COR-L47 (cell line): ENCODE results near the gene BCL10.

Experiments
- DNase-seq: peaks from one replicate; lab custom pipeline; 2025; lab: John Stamatoyannopoulos, UW

Gene BCL10

GRCh38 chr1:85297855-85298629, 21.6 kb upstream of the BCL10 start:
- peak; percentile 80 for DNase-seq

DNA sequence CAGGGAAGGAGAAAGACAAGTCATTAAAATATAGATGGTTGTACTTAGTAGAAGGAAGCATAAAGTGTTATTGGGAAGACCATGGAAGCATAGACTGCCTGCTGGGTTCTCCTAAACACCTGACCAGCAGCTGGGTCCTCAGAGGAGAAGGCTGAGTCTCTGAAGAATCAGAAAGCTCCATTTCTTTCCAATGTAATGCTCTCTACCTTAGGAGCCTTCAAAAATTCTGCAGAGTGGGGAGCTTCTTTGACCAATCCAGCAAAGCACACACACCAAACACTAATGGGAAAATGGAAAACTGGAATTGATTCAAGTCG, 21.1 kb upstream of the BCL10 start:
- DNase-seq, result no peak

DNA sequence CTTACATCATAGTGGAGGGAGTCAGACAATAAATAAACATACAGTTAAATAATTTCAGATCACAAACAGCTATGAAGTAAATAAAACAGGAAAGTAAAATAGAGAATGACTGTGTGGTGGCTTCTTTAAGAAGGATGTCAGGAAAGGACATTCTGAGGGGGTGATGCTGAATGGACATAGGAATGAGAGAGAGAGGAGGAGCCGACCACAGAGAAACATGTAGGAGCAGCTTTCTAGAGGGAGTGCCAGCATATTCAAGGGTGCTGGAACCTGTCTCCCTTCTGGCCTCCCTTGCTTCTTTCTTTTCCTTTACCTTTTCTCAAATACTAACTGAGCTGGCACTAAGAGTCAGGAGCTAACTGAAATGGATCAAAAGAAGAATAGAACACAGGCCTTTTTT, 20.5 kb upstream of the BCL10 start:
- no peak for DNase-seq

DNA sequence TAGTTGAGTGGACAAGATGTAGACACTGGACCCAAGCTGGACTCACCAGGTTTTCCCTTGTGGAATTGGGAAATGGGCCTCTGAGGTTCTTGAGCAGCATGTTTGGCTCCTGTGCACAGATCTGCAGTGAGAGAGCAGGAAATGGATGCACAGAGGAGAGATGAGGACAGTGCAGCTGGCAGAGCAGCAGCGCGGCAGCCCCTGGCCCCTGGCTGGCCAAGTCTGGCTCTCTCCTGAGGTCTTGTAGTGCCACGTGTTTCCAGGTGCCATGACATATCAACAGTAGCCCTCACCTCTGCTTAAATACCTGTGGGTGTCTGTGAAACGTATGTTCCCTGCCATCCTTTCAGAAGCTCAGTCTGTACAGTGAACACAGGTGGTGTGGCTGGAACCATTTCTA, 19.2 kb upstream of the BCL10 start:
- no peak for DNase-seq

DNA sequence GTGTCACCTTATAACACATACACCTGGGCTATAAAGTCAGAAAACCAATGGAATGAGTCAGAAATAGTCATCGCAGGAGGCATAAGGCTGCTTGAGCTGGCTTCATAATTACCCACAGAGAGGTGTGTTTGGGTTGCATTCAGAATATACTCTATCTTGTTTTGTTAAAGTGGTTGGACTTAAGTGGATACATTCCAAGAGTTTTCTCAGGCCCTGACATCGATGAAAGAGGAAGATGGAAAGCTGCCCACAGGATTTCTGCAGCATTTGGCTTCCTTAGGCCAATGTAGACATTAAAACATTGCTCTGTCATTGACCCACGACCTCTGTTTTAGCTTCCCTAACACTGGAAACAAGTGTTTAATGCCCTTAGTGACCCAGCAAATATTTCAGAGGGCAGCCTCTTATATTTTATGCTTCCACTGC, 18.6 kb upstream of the BCL10 start:
- DNase-seq, result no peak

- DNase-seq, result no peak
Observed at GRCh38 chr1:85290826-85291225, 14.4 kb upstream of the BCL10 start.

- no peak for DNase-seq
Observed at GRCh38 chr1:85289848-85290335, 13.5 kb upstream of the BCL10 start.

- no peak for DNase-seq
Observed at GRCh38 chr1:85289207-85289847, 12.9 kb upstream of the BCL10 start.

- DNase-seq, result no peak
Observed at GRCh38 chr1:85284202-85284601, 7.8 kb upstream of the BCL10 start.

DNA sequence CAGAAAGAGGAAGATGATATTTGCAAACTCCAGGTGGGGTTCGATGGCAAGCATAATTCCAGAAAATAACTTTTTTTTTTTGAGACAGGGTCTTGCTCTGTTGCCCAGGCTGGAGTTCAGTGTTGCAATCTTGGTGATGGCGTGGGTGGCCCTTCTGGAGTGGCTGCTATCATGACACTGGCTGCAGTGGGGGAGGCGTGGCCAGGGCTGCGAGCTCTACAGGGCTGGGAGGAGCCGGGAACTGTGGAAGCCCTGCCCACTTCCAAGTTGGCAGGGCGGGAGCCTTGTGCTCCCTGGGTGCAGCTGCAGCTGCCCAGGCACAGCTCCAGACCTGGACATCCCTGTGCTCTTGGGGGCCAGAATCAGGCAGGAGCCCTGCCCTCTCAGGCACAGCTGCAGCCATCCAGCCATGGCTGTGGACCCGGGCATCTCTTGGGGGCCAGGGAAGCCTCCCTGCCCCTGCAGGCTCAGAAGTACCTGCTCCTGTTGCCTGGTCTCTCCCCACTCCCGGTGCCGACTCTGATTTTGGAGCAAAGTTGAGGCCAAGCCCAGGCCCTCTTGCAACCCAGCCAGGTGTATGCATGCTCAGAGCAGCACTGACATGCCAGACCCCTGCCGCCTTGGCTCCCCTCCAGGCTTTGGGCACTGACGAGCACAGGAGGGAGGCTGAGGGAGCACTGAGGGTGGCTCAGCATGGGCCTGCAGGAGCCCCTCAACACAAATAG, 7.2 kb upstream of the BCL10 start:
- no peak for DNase-seq

GRCh38 chr1:85282424-85282823, 6.0 kb upstream of the BCL10 start:
- DNase-seq, result no peak

DNA sequence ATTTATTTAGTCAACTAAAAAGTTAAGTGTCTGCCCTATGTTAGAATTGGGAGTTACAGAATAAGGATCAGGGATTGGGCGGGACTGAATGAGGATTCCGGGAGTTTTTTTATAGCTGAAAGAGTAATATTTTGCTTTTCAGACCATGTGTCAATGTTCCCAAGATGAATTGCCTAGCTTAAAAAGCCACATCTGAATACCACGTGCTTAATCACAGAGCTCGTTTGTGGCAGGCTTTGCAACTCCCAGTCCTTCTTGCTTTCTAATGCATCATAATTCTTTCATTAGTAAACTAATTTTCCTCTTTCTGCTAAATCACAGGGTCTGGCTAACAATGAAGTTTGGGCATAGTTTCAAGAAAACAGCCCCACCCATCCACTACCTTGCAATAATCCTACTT, 4.2 kb upstream of the BCL10 start:
- no peak for DNase-seq

- peak; percentile 14 for DNase-seq
Observed at GRCh38 chr1:85279458-85280080, 3.1 kb upstream of the BCL10 start.

GRCh38 chr1:85278853-85279314, 2.5 kb upstream of the BCL10 start:
- no peak for DNase-seq

DNA sequence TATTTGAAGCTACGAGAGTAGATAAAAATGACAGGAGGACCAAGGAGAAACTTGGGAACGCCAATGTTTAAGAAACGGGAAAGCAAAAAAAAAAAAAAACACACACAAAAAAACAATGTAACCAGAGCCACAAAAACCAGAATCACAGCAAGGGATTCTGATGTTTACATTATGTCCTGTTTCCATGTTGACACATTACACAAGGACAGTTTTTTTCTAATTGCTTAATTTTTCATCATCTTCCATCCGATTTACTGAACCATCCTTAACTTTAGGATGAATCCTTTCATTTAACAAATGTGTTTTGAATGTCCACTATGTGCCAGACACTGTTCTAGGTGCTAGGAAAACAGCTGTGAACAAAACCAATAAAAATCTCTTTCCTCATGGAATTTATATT, 1.4 kb upstream of the BCL10 start:
- no peak for DNase-seq

DNA sequence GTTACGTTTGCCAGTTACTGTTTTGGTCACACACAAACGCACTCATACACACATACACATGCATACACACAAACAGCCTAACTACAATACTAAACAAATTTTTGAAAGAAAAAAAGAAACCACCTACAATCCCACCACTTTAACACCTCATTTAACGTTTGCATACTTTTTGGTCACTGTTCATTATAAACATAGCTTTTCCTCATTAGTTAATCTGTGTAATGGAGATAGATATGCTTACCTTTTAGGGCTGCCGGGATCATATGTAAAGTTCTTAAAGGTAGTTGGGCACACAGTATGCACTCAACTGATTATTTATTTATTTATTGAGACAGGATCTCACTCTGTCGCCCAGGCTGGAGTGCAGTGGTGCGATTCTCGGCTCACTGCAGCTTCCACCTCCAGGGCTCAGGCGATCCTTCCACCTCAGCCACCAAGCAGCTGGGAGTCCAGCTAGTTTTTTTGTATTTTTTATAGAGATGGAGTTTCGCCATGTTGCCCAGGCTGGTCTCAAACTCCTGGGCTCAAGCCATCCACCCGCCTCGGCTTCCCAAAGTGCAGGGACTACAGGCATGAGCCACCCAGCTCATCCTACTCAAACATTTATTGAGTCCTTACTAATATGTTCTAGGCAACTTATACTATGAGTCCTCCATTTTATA, 677 bp upstream of the BCL10 start:
- no peak for DNase-seq

DNA sequence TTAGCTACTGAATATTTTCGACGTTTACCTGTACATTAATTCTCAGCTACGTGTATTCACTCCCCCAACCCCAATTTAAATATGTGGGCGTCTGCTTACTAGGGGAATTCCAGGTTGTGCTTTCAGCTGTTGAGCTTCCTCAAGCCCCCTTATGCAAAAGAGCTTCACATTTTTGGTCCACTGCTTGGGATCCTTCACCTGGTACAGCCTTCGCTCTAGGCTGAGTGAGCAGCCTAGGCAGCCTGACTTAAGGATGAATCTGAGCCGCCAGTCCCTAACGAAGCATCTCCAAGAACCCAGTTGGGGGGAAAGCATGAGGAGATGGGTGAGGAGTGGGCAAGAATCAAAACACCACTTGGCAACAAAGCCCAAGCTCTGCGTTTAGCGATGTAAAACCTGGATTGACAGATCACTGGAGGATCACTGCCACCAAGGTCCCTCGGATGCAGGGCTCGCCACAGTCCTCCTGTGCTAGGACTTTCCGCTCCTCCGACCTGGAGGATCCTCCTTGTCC, 674 bp downstream of the BCL10 start:
- no peak for DNase-seq

DNA sequence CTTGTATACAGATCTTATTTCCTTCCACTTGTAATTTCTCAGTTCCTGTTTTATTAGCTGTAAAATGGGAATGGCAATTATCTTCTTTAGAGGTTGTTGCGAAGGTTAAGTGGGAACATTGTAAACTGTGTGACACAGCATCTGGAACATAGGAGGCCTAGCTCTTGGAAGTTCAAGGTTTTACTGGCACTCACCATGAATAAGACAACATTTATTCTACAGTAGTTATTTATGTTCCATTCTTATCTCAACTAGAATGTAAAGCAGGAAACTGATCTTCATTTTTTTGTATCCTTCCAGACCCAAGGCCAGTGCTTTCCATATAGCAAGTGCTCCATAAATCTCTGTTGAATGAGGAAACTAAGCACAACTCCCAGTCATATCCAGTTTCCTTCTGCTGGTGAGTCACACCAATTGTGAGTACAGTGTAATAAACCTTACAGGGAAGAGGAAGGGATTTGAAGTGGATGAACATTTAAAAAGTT, 1.4 kb downstream of the BCL10 start:
- DNase-seq, result no peak

DNA sequence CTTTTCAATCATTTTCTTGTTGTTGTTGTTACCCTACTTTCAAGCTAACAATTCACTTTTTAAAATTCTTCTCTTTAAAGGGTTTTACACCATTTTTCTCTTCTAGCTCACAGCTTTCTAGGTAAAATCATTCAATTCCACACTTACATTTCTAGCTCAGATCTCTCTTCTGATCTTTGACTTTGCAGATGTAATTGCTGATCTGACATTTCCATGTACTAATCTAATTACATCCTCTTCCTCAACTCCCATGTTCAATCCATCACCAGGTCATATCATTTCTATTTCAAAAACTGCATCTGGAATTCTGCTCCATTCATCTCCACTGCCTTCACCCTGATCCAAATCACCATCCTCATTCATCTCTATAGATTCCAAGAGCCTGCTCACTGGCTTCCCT, 3.0 kb downstream of the BCL10 start:
- no peak for DNase-seq

DNA sequence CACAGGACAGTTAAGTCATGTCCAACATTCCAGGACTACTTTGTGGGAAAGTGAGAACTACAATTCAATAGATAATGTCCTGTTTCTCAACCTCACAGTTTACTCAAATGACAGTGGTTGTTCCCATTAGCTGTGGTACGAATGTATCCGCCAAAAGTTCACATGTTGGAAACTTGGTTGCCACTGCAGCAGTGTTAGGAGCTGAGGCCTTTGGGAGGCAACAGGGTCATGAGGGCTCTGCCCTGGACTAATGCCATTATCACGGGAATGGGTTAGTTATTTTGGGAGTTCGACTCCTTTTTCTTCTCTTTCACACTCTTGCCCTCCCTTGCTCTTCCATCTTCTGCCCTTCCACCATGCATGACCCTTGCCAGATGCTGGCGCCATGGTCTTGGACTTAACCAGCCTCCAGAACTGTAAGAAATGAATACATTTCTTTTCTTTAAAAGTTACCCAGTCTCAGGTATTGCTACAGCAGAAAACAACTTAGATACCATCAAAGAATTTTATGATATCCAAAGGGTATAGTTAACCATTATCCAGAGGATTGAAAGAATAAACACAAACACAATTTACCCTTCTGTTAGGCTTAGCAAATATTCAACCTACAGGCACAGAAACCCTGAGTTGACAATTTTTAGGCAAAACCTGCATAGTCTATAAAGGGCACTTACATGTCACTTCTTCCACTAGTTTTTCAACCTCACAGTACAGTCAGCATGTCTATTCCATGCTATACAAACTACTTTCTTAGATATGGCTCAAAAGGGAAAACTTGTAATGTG, 7.4 kb downstream of the BCL10 start:
- no peak for DNase-seq

- no peak for DNase-seq
Observed at GRCh38 chr1:85267313-85267712, 9.1 kb downstream of the BCL10 start.
